OCI-LY3 (cell line): ENCODE data around the gene RAB31.

Experiments used
- H2AFZ ChIP-seq: fragments of 200-600, 300-600 bp; shearing (Covaris generic); 2 replicates; pipeline ENCODE4 v1.6.0; 2014; ENCODE audit warnings: antibody characterized with exemption, low read depth, low read length
- H3K27ac ChIP-seq: fragments of 200-600, 300-600 bp; sonication (generic); 2 replicates; pipeline ENCODE4 v1.5.1; 2014; ENCODE audit warnings: mild to moderate bottlenecking, low read length, moderate library complexity, mixed read lengths
- H3K27me3 ChIP-seq: fragments of 200-600, 300-600 bp; sonication (generic); 2 replicates; pipeline ENCODE4 v1.6.1; 2014; ENCODE audit warnings: low read depth, low read length, mixed read lengths
- H3K36me3 ChIP-seq: fragments of 200-600, 300-600 bp; sonication (generic); replicated peaks from 2 replicates; pipeline ENCODE3; 2014; ENCODE audit warnings: low read depth, low read length, mixed read lengths
- H3K4me1 ChIP-seq: fragments of 300-600, 200-600 bp; sonication (generic); 2 replicates; pipeline ENCODE4 v1.6.1; 2014; ENCODE audit warnings: low read length, mixed read lengths
- H3K4me2 ChIP-seq: fragments of 200-600, 300-600 bp; sonication (generic); 2 replicates; pipeline ENCODE4 v1.6.1; 2014; ENCODE audit warnings: low read length, mixed read lengths
- H3K4me3 ChIP-seq: fragments of 300-600, 200-600 bp; sonication (generic); 2 replicates; pipeline ENCODE4 v1.5.1; 2014; ENCODE audit warnings: antibody characterized with exemption, mild to moderate bottlenecking, low read length, moderate library complexity
- H3K79me2 ChIP-seq: fragments of 300-600, 200-600 bp; shearing (Covaris generic); 2 replicates; pipeline ENCODE4 v1.6.1; 2014; ENCODE audit warnings: mild to moderate bottlenecking, low read length, mixed read lengths
- H3K9ac ChIP-seq: fragments of 300-600, 200-600 bp; shearing (Covaris generic); 2 replicates; pipeline ENCODE4 v1.6.0; 2014; ENCODE audit warnings: mild to moderate bottlenecking, low read length, moderate library complexity
- H3K9me3 ChIP-seq: fragments of 200-600, 300-600 bp; shearing (Covaris generic); 2 replicates; pipeline ENCODE4 v1.6.1; 2014; ENCODE audit warnings: low read length, mixed read lengths; ENCODE audit not compliant: insufficient read depth
- H4K20me1 ChIP-seq: fragments of 200-600, 300-600 bp; sonication (generic); 2 replicates; pipeline ENCODE4 v1.6.1; 2016; ENCODE audit warnings: low read length, mixed read lengths; ENCODE audit not compliant: insufficient read depth
- EZH2phosphoT487 ChIP-seq: fragments of 200-600 bp; shearing (Covaris generic); IDR thresholded peaks from 2 replicates; pipeline ENCODE4 v1.6.1; 2018; ENCODE audit warnings: antibody characterized with exemption, mixed run types, low read depth
- TF ChIP-seq, protein P1 (sequence below): fragments of 200-600, 300-600 bp; sonication (generic); IDR thresholded peaks from 2 replicates; pipeline ENCODE4 v1.5.1; 2014; ENCODE audit warnings: antibody characterized with exemption, low read length, low read depth

RAB31 gene

GRCh38 chr18:9861933-9862332, 153.8 kb downstream of the RAB31 start:
- Histone ChIP-seq H3K4me2 (no peak overlapping the region), H3K79me2 (no peaks in the 10 kb centered on the region), H3K4me1 (no peaks in the 10 kb centered on the region), H4K20me1 (no peaks in the 10 kb centered on the region), H3K9me3 (no peaks in the 10 kb centered on the region), H3K27ac (no peak overlapping the region), H3K27me3 (no peaks in the 10 kb centered on the region), H3K36me3 (no peaks in the 10 kb centered on the region), H2AFZ (no peak overlapping the region), H3K4me3 (no peak overlapping the region), H3K9ac (no peak overlapping the region)
- TF ChIP-seq, protein P1, sequence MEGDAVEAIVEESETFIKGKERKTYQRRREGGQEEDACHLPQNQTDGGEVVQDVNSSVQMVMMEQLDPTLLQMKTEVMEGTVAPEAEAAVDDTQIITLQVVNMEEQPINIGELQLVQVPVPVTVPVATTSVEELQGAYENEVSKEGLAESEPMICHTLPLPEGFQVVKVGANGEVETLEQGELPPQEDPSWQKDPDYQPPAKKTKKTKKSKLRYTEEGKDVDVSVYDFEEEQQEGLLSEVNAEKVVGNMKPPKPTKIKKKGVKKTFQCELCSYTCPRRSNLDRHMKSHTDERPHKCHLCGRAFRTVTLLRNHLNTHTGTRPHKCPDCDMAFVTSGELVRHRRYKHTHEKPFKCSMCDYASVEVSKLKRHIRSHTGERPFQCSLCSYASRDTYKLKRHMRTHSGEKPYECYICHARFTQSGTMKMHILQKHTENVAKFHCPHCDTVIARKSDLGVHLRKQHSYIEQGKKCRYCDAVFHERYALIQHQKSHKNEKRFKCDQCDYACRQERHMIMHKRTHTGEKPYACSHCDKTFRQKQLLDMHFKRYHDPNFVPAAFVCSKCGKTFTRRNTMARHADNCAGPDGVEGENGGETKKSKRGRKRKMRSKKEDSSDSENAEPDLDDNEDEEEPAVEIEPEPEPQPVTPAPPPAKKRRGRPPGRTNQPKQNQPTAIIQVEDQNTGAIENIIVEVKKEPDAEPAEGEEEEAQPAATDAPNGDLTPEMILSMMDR = no peak
- TF ChIP-seq EZH2phosphoT487 = no peak

DNA sequence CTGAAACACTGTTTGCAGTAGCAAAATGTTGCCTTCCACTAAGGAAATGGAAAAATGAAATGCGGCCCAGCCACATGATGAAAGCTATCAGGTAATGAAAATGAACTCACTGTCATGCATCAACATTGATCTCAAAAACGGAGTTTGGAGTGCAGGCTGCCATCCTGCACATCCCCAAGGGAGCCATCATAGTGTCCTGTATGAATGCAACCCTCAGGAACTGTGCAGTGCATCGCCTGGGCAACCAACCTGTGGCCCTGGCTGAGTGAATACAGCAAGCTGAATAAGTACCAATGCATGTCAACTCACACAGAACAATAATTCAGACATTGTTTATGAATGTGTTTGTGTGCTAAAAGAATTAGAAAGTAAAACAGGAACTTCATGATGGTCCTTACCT, 154.6 kb downstream of the RAB31 start:
- Histone ChIP-seq H3K79me2 (no peaks in the 10 kb centered on the region), H3K4me1 (no peaks in the 10 kb centered on the region), H3K4me3 (no peak overlapping the region), H4K20me1 (no peaks in the 10 kb centered on the region), H3K4me2 (no peak overlapping the region), H2AFZ (no peak overlapping the region), H3K27me3 (no peaks in the 10 kb centered on the region), H3K9me3 (no peaks in the 10 kb centered on the region), H3K27ac (no peak overlapping the region), H3K36me3 (no peaks in the 10 kb centered on the region), H3K9ac (no peak overlapping the region)
- TF ChIP-seq, protein P1 = no peak
- no peak for TF ChIP-seq EZH2phosphoT487

DNA sequence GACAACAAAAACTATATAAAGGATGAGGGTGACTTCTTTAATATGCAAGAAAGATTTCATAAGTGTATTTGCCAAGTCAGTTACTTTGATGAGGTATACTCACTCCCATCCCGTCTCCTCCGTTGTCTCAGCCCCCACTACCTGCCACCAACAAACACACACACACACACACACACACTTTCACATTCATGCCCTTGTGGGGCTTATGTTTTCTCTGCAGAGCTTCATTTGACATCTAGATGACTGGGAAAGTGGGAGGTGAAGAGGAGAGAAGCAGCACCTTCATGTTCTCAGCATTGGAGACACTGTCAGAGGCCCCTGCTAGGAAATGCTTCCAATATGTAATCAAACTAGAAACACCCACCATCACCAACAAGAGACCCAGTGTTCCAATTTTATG, 155.2 kb downstream of the RAB31 start:
- H3K4me2 ChIP-seq = no peak overlapping the region
- H3K79me2 ChIP-seq = no peaks in the 10 kb centered on the region
- TF ChIP-seq, protein P1 = no peak
- no peak for TF ChIP-seq EZH2phosphoT487

DNA sequence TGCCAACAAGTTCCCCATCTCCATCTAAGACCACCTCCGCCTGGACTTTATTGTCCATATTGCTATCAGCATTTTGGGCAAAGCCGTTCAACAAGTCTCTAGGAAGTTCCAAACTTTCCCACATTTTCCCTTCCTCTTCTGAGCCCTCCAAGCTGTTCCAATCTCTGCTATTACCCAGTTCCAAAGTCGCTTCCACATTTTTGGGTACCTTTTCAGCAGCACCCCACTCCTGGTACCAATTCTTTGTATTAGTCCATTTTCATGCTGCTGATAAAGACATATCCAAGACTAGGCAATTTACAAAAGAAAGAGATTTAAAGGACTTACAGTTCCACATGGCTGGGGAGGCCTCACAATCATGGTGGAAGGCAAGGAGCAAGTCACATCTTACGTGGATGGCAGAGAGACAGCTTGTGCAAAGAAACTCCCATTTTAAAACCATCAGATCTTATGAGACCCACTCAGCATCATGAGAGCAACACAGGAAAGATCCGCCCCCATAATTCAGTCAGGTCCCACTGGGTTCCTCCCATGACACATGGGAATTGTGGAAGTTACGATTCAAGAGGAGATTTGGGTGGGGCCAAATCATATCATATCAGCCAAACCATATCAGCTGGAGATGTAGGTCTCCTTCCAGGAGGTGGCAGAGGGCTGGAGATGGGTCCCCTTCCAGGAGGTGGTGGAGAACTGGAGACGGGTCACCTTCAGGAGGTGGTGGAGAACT, 157.8 kb downstream of the RAB31 start:
- H3K4me1 ChIP-seq = no peaks in the 10 kb centered on the region
- TF ChIP-seq EZH2phosphoT487 = no peak
- TF ChIP-seq, protein P1 = no peak
- no peak overlapping the region for H3K4me2 ChIP-seq
- H2AFZ ChIP-seq = no peak overlapping the region
- H3K4me3 ChIP-seq = no peak overlapping the region
- no peaks in the 10 kb centered on the region for H3K9me3 ChIP-seq
- H3K9ac ChIP-seq = no peak overlapping the region
- no peaks in the 10 kb centered on the region for H3K36me3 ChIP-seq
- no peaks in the 10 kb centered on the region for H4K20me1 ChIP-seq
- 0 out of 2 replicates have a peak, but pooled peaks cover 3% of the 10 kb centered on the region for H3K27me3 ChIP-seq
- H3K27ac ChIP-seq = no peak overlapping the region
- no peaks in the 10 kb centered on the region for H3K79me2 ChIP-seq

More for the DNA sequence above, 155.2 kb downstream of the RAB31 start:
- no peak overlapping the region for H2AFZ ChIP-seq
- no peak overlapping the region for H3K27ac ChIP-seq
- no peaks in the 10 kb centered on the region for H4K20me1 ChIP-seq
- no peaks in the 10 kb centered on the region for H3K4me1 ChIP-seq
- no peaks in the 10 kb centered on the region for H3K9me3 ChIP-seq
- H3K9ac ChIP-seq = no peak overlapping the region
- no peaks in the 10 kb centered on the region for H3K27me3 ChIP-seq
- H3K36me3 ChIP-seq = no peaks in the 10 kb centered on the region
- H3K4me3 ChIP-seq = no peak overlapping the region
